GM12878 (cell line): ENCODE data around the gene ATAD3A.

ENCODE experiments used
- CTCF ChIP-seq, 3 experiments: IDR thresholded peaks in 2 of 3; conservative IDR thresholded peaks in 1 of 3; 2 replicates each; pipeline ENCODE4 v1.5.1; 2011; ENCODE audit warnings: low read depth in 3 of 3, low read length in 3 of 3, mild to moderate bottlenecking in 3 of 3, control low read depth in 2 of 3, moderate library complexity in 2 of 3, inconsistent platforms in 1 of 3, mixed read lengths in 1 of 3; ENCODE audit not compliant: control insufficient read depth in 2 of 3, insufficient read depth in 1 of 3; ENCODE audit errors: extremely low read depth in 1 of 3
- YBX1 ChIP-seq: fragments of 450-650 bp; IDR thresholded peaks from 2 replicates; pipeline ENCODE4 v1.6.1; 2016; ENCODE audit warnings: antibody characterized with exemption

DNA sequence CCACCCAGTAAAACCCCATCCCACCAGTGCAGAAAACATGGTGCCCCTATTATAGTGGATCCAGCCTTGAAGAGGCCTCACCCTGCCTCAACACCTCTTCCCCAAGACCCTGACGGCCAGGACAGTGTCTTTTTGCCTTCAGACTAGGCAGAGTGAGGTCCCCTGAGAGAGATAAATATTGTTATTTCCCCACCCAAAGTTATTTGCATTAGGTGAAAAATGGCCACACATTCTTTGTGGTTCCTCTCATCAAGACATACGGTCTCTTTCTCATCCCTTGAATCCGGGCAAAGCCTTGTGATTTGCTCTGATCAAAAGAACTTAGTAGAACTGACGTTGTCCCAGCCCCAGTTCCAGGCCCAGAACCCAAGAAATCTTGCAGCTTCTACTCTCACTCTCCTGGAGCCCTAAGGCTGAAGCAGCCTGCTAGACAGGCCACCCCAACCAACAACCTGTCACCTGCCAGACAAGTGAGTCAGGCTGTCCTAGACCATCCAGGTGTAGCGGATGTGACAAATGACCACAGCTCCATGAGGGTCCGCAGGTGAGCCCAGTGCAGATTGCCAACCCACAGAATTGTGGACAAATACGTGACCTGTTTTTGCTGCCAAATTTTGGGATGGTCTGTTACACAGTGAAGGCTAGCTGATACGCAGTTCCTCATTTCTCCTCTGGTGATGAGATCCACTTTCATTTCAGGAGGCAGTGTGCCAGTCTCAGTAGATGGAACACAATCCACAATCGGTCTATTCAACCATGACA is 70.8 kb downstream of the ATAD3A start:
- TF ChIP-seq YBX1 (no peak), CTCF (IDR thresholded peaks at IDR 0.05 in 2 of 3, conservative IDR thresholded peaks at IDR 0.05 in 1 of 3; ENCODE audit: control insufficient read depth in 2 of 3, extremely low read depth in 1 of 3, insufficient read depth in 1 of 3, low read depth in 3 of 3, low read length in 3 of 3) (no peak)
